H1 (cell line): Measurements from ENCODE around the gene APOA4. TPM values are rescaled to one million over a fixed set of nuclear protein-coding genes. Genes with fewer than 3 reads are reported as not detected.

Experiments
- CTCF ChIA-PET: fragments of 300-600 bp; sonication (Branson Sonifier 250); formaldehyde crosslinking; loops from one replicate; lab custom pipeline; 2021; ENCODE audit not compliant: partially characterized antibody; lab: Charles Lee
- POLR2A ChIA-PET: fragments of 300-600 bp; sonication (Branson Sonifier 250); formaldehyde crosslinking; loops from one replicate; lab custom pipeline; 2021; ENCODE audit warnings: inconsistent platforms; ENCODE audit not compliant: partially characterized antibody; lab: Charles Lee
- DNase-seq, 2 experiments: peaks; one replicate each; pipeline versions ENCODE4 v3.0.0 to v3.0.0-alpha.2; 2010 to 2022; ENCODE audit warnings: low spot score in 2 of 2, low read depth in 1 of 2, mixed read lengths in 1 of 2
- FAIRE-seq: peaks from 2 replicates; lab custom pipeline; 2011; peaks lifted over from hg19 to GRCh38; lab: Jason Lieb, UNC
- H2AFZ ChIP-seq: 2 replicates; pipeline ENCODE4 v1.8.1; 2012; ENCODE audit warnings: low read length, inconsistent platforms
- H2AK5ac ChIP-seq: 2 replicates; pipeline ENCODE4 v1.6.1; 2013; ENCODE audit warnings: low read depth, low read length
- H2BK120ac ChIP-seq: replicated peaks from 2 replicates; pipeline ENCODE3; 2013; ENCODE audit warnings: low read depth, low read length, inconsistent platforms
- H2BK12ac ChIP-seq: 2 replicates; pipeline ENCODE4 v1.6.1; 2013; ENCODE audit warnings: low read depth, low read length
- H2BK15ac ChIP-seq: 2 replicates; pipeline ENCODE4 v1.6.1; 2013; ENCODE audit warnings: low read length
- H2BK20ac ChIP-seq: 2 replicates; pipeline ENCODE4 v1.6.1; 2013; ENCODE audit warnings: low read length
- H2BK5ac ChIP-seq: 2 replicates; pipeline ENCODE4 v1.6.1; 2013; ENCODE audit warnings: low read depth, low read length
- H3K14ac ChIP-seq: 2 replicates; pipeline ENCODE4 v1.6.1; 2013; ENCODE audit warnings: inconsistent platforms; ENCODE audit not compliant: insufficient read length
- H3K18ac ChIP-seq: 2 replicates; pipeline ENCODE4 v1.6.1; 2013; ENCODE audit warnings: low read length; ENCODE audit errors: extremely low read depth
- H3K23ac ChIP-seq: 2 replicates; pipeline ENCODE4 v1.6.1; 2013; ENCODE audit warnings: inconsistent platforms; ENCODE audit not compliant: insufficient read length
- H3K23me2 ChIP-seq: 2 replicates; pipeline ENCODE4 v1.6.1; 2013; ENCODE audit warnings: low read depth, low read length
- H3K27ac ChIP-seq: 2 replicates; pipeline ENCODE4 v1.6.1; 2011; ENCODE audit warnings: low read depth, low read length, inconsistent platforms
- H3K27me3 ChIP-seq, 4 experiments: replicated peaks in 1 of 4; 1 replicate in 1 of 4; 2 replicates in 3 of 4; pipeline versions ENCODE4 v1.6.1 to v1.8.1; 2011 to 2013; ENCODE audit warnings: low read length in 3 of 4, mild to moderate bottlenecking in 3 of 4, inconsistent platforms in 2 of 4, mixed read lengths in 2 of 4, moderate library complexity in 1 of 4; ENCODE audit not compliant: control insufficient read depth in 3 of 4, insufficient read depth in 3 of 4; ENCODE audit errors: extremely low read depth in 1 of 4
- H3K36me3 ChIP-seq, 4 experiments: 2 replicates each; pipeline versions ENCODE4 v1.6.1 to v1.8.1; 2011 to 2013; ENCODE audit warnings: mild to moderate bottlenecking in 4 of 4, low read length in 3 of 4, moderate library complexity in 2 of 4, control low read depth in 1 of 4, inconsistent platforms in 1 of 4; ENCODE audit not compliant: insufficient read depth in 4 of 4, control insufficient read depth in 2 of 4
- H3K4ac ChIP-seq: replicated peaks from 2 replicates; pipeline ENCODE3; 2013; ENCODE audit warnings: low read length, low read depth, mixed read lengths, inconsistent platforms; ENCODE audit not compliant: insufficient read length
- H3K4me1 ChIP-seq, 4 experiments: replicated peaks in 1 of 4; 1 replicate in 1 of 4; 2 replicates in 3 of 4; pipeline versions ENCODE4 v1.6.1 to v1.8.1; 2011 to 2013; ENCODE audit warnings: low read length in 3 of 4, inconsistent platforms in 2 of 4, mixed read lengths in 1 of 4; ENCODE audit not compliant: insufficient read depth in 4 of 4, control insufficient read depth in 3 of 4
- H3K4me2 ChIP-seq, 2 experiments: 2 replicates each; pipeline versions ENCODE4 v1.6.1 to v1.8.1; 2011 to 2013; ENCODE audit warnings: low read depth in 2 of 2, low read length in 2 of 2, control low read depth in 1 of 2, inconsistent platforms in 1 of 2, mild to moderate bottlenecking in 1 of 2; ENCODE audit not compliant: insufficient read depth in 1 of 2
- H3K4me3 ChIP-seq, 4 experiments: fragments of 200-600, 300-600 bp in 1 of 4; sonication (generic), shearing (Covaris generic), sonication (Bioruptor Twin) in 1 of 4; 2 replicates each; pipeline versions ENCODE4 v1.5.1 to v1.8.1; 2011 to 2016; ENCODE audit warnings: low read length in 4 of 4, low read depth in 3 of 4, control low read depth in 2 of 4, inconsistent platforms in 2 of 4, mild to moderate bottlenecking in 2 of 4, mixed read lengths in 1 of 4, moderate library complexity in 1 of 4; ENCODE audit not compliant: insufficient read depth in 2 of 4; ENCODE audit errors: extremely low read depth in 1 of 4
- H3K56ac ChIP-seq: replicated peaks from 2 replicates; pipeline ENCODE3; 2013; ENCODE audit warnings: low read depth, mild to moderate bottlenecking, mixed read lengths, low read length, inconsistent platforms; ENCODE audit not compliant: insufficient read length
- H3K79me1 ChIP-seq: 2 replicates; pipeline ENCODE4 v1.6.1; 2013; ENCODE audit warnings: low read depth, low read length, control low read depth
- H3K79me2 ChIP-seq, 2 experiments: 2 replicates each; pipeline versions ENCODE4 v1.6.1 to v1.8.1; 2012 to 2013; ENCODE audit warnings: low read length in 2 of 2, mild to moderate bottlenecking in 2 of 2, inconsistent platforms in 1 of 2; ENCODE audit not compliant: insufficient read depth in 2 of 2, control insufficient read depth in 1 of 2
- H3K9ac ChIP-seq, 4 experiments: replicated peaks in 1 of 4; 1 replicate in 1 of 4; 2 replicates in 3 of 4; pipeline versions ENCODE4 v1.6.1 to v1.8.1; 2011 to 2013; ENCODE audit warnings: low read depth in 3 of 4, low read length in 3 of 4, control low read depth in 2 of 4, mild to moderate bottlenecking in 2 of 4, moderate library complexity in 2 of 4, inconsistent platforms in 1 of 4; ENCODE audit errors: extremely low read depth in 1 of 4
- H3K9me3 ChIP-seq, 2 experiments: 2 replicates each; pipeline versions ENCODE4 v1.6.1 to v1.8.1; 2012 to 2013; ENCODE audit warnings: mild to moderate bottlenecking in 2 of 2, moderate library complexity in 2 of 2, control low read depth in 1 of 2, inconsistent platforms in 1 of 2, low read depth in 1 of 2, low read length in 1 of 2, mixed read lengths in 1 of 2; ENCODE audit not compliant: insufficient read depth in 2 of 2
- H4K20me1 ChIP-seq, 2 experiments: replicated peaks in 1 of 2; 2 replicates each; pipeline versions ENCODE3 to v1.8.1; 2011 to 2013; ENCODE audit warnings: inconsistent platforms in 2 of 2, low read length in 2 of 2, mild to moderate bottlenecking in 1 of 2; ENCODE audit not compliant: insufficient read depth in 2 of 2, control insufficient read depth in 1 of 2
- H4K5ac ChIP-seq: 2 replicates; pipeline ENCODE4 v1.6.1; 2013; ENCODE audit warnings: low read length, low read depth, mixed read lengths, inconsistent platforms; ENCODE audit not compliant: insufficient read length
- H4K8ac ChIP-seq: 2 replicates; pipeline ENCODE4 v1.8.0; 2013; ENCODE audit warnings: mild to moderate bottlenecking, moderate library complexity, low read length, inconsistent platforms; ENCODE audit not compliant: insufficient read depth; ENCODE audit errors: extremely low read depth
- H4K91ac ChIP-seq: replicated peaks from 2 replicates; pipeline ENCODE3; 2013; ENCODE audit warnings: low read length, mixed read lengths, inconsistent platforms; ENCODE audit not compliant: insufficient read length
- BRCA1 ChIP-seq: IDR thresholded peaks from 2 replicates; pipeline ENCODE4 v1.6.1; 2012; ENCODE audit warnings: low read depth, low read length, improper control_type of control experiment
- CHD2 ChIP-seq: IDR thresholded peaks from 2 replicates; pipeline ENCODE4 v1.6.1; 2012; ENCODE audit warnings: low read length, improper control_type of control experiment
- TAF7 ChIP-seq: optimal IDR thresholded peaks from 2 replicates; pipeline ENCODE3; 2011; ENCODE audit warnings: low read depth, mild to moderate bottlenecking, inconsistent platforms, low read length, moderate library complexity, borderline replicate concordance
- WGBS, 2 experiments: shearing (Covaris generic) in 1 of 2; methylation state at CpG; one replicate each; pipeline versions ENCODE4 v1.1.6 to v1.1.7; 2013 to 2015; ENCODE audit warnings: low lambda C conversion rate in 2 of 2, mixed read lengths in 2 of 2, inconsistent platforms in 1 of 2, low coverage in 1 of 2, missing lambda C conversion rate in 1 of 2; ENCODE audit not compliant: insufficient replicate concordance in 2 of 2, insufficient coverage in 1 of 2, insufficient read length in 1 of 2; ENCODE audit errors: extremely low coverage in 1 of 2, missing lambda C conversion rate in 1 of 2; 5-methylcytosine and 5-hydroxymethylcytosine counted together
- polyA plus RNA-seq, 7 experiments: library from polyadenylated mRNA; depleted of rRNA in 3 of 7; stranded (reverse) in 5 of 7; unstranded in 2 of 7; fragments of >200 nt in 5 of 7; fragments of 200-250 nt in 2 of 7; gene quantifications; 1 replicate in 5 of 7; 2 replicates in 1 of 7; 4 replicates in 1 of 7; pipeline versions ENCODE4 v1.2.1 to v1.2.3, GENCODE V29; 2011 to 2013; ENCODE audit warnings: missing spikeins in 2 of 7, mixed read lengths in 2 of 7
- total RNA-seq: library from RNA; stranded (reverse); fragmentation: NEBNext Ultra II Directional; extraction: Animal tissue kit (Norgen Biotek cat#: 25700); gene quantifications from 2 replicates; pipeline ENCODE4 v1.2.1, GENCODE V29; 2021
- TF ChIP-seq, protein P1 (sequence below), 3 experiments: IDR thresholded peaks; 1 replicate in 2 of 3; 2 replicates in 1 of 3; pipeline versions ENCODE4 v1.5.1 to v1.6.1; 2011; ENCODE audit warnings: low read length in 3 of 3, mild to moderate bottlenecking in 3 of 3, inconsistent platforms in 2 of 3, low read depth in 1 of 3, moderate library complexity in 1 of 3; ENCODE audit not compliant: insufficient read depth in 1 of 3; ENCODE audit errors: control extremely low read depth in 1 of 3

Gene APOA4
- total and polyA plus RNA-seq, 2 of the 8 experiments (the other 6 are each of a cell fraction or from before 2014, with no cell fraction given): not detected

DNA sequence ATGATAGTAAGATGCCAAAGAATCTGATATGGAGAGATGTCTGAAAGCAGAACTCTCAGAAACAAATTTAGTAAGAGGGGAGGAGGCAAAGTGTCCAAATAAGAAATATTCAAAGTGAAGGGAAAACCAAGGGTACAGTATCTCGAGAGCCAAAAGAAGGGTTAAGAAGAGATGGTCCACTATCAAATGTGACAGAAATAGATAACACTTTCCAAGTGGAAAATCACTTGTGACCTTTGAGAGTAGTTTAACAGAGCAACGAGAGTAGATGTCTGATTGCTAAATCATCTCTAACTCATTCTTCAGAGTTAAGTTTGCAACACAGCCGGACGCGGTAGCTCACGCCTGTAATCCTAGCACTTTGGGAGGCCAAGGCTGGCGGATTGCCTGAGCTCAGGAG is 46.0 kb downstream of the APOA4 start:
- Histone ChIP-seq H2BK12ac (no peak overlapping the region), H4K8ac (no peak overlapping the region), H3K14ac (no peak overlapping the region), H3K23ac (no peak overlapping the region), H3K79me1 (no peaks in the 10 kb centered on the region), H3K4me1 (no peaks in the 10 kb centered on the region), H3K27ac (no peak overlapping the region), H2BK5ac (no peak overlapping the region), H3K18ac (no peak overlapping the region), H3K4ac (no peak overlapping the region), H3K79me2 (peaks cover 3% of the 10 kb centered on the region in 2 experiments; a peak in 3 of 4 replicates), H3K36me3 (peaks cover 19 to 51% (median 32%) of the 10 kb centered on the region in 4 experiments), H2BK20ac (no peak overlapping the region), H4K20me1 (peaks cover 2% of the 10 kb centered on the region in 2 experiments), H3K9me3 (no peaks in the 10 kb centered on the region), H3K56ac (no peak overlapping the region), H4K5ac (no peak overlapping the region), H3K9ac (no peak overlapping the region), H3K4me3 (no peak overlapping the region), H2BK120ac (no peak overlapping the region), H2AFZ (no peak overlapping the region), H3K27me3 (no peaks in the 10 kb centered on the region), H2AK5ac (no peak overlapping the region), H3K23me2 (peaks cover 4% of the 10 kb centered on the region), H2BK15ac (no peak overlapping the region), H4K91ac (no peak overlapping the region), H3K4me2 (no peak overlapping the region)
- no peak for DNase-seq
- TF ChIP-seq CHD2: no peak
- TF ChIP-seq BRCA1: no peak
- TF ChIP-seq, protein P1, sequence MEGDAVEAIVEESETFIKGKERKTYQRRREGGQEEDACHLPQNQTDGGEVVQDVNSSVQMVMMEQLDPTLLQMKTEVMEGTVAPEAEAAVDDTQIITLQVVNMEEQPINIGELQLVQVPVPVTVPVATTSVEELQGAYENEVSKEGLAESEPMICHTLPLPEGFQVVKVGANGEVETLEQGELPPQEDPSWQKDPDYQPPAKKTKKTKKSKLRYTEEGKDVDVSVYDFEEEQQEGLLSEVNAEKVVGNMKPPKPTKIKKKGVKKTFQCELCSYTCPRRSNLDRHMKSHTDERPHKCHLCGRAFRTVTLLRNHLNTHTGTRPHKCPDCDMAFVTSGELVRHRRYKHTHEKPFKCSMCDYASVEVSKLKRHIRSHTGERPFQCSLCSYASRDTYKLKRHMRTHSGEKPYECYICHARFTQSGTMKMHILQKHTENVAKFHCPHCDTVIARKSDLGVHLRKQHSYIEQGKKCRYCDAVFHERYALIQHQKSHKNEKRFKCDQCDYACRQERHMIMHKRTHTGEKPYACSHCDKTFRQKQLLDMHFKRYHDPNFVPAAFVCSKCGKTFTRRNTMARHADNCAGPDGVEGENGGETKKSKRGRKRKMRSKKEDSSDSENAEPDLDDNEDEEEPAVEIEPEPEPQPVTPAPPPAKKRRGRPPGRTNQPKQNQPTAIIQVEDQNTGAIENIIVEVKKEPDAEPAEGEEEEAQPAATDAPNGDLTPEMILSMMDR (IDR thresholded peaks at IDR 0.05; ENCODE audit: control extremely low read depth in 1 of 3, insufficient read depth in 1 of 3, low read depth in 1 of 3, low read length in 3 of 3): no peak
- no peak for TF ChIP-seq TAF7
- 94% methylated on average over 7 of the region's 7 CpGs; no CpG with 5 or more reads in 1 of the 2 experiments for WGBS, 2 experiments
- FAIRE-seq: no peak
- ChIA-PET POLR2A (interaction anchor here (2.6 kb wide), 1 partner anchor 13 kb away, joined by 7 read pairs; no protein-coding TSS in a partner anchor), CTCF (interaction anchor here (1.1 to 1.7 kb wide), 2 partner anchors 20 to 46 kb away, joined by 3 to 5 read pairs; partner anchors contain the start of gene APOA4)
